ENCODE results near the gene OPRM1.

DNA sequence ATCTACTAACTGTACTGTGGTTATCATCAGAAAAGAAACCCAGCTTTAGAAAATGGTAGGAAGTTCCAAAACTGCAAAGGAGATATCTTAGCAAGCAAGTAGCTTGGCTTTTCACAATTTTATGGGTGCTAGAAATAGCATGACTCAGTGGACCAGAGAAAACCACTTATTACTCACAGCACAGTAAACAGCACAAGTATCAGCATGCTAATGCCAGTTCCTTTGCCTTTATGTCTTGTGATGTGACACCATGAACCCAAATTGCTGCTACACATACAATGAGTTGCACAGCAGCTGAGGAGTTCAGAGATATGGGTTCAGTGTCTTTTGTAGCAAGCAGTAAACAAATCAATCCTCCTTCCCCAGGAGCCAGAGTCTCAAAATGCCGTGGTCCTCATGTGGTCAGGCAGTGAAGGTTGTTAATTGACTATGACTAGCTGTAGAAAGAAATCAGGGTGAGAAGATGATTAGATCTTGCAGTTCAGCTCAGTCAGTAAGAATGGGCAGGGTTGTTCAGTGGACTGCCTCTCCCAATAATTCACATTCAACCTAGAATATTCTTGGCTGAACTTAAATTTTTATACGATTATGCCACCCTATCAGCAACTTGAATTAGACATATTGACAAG, 73.3 kb downstream of the OPRM1 start:
- TF ChIP-seq GATA2 (IDR thresholded peaks at IDR 0.05; ENCODE audit: low read depth, low read length) (no peak), GATA3 (IDR thresholded peaks at IDR 0.05; ENCODE audit: low read depth, low read length) (no peak)

All from SH-SY5Y (cell line).